ENCODE data around the gene UBTD1.

Gene UBTD1

DNA sequence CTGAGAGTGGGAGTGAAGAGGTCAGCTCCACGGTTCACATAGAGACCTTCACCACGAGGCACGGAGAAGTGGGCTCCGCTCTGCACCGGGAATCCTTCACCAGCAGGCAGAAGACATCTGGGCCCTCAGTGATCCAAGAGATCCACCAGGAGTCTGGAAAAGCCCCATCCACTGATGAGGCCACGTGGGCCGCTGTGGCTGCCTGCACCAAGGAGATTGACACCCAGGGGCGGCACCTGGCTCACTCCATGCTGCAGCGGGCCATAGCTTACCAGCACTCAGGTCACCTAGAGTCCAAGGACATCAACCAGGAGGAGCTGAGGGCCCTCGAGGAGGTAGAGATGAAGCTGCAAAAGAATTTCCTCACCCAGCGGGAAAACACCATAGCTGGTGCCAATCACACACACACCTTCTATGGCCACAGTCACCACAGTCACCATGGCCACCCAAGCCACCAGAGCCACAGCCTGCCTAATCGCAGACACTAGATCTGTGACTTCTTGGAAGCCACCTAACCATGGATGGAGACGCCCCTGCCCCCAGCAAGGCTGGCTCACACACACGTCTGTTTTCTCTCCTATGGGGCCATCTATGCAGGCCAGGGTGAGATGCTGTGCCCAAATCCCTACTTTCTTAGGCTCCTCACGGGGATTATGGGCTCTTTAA lies 91.5 kb downstream of the UBTD1 start:
- DNase-seq: no peak

DNA sequence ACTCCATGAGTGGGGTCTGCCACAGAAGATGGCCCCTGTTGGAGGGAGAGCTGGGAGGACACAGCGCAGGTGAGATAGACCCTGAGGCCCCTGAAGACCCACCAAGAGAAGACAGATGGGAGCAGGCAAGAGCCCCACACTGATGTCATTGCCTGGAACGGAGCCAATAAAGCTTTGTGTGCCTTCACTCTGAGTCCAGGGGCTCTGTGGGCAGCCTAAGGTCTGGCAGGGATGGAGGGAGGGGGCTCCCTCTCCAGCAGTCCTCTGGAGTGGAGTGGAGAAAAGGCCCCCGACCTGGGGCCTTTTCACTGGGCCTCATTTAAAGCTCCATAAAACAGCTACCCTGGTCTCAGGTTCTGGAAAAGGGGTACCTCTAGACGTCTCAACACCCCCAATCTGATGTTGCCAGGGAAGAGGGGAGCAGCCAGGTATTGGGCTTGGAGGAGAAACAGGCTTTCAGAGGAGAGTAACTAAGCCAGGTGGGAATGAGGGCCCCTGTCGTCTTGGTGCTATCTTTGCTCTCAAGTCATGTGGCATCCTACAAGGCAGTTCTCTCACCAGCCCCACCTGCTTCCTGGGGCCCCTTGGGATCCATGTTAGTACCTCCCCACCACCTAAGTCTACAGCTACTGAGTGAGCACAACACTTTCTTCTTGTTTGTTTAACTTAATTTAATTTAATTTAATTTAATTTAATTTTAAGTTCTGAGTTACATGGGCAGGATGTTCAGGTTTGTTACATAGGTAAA lies 92.2 kb downstream of the UBTD1 start:
- DNase-seq: no peak

DNA sequence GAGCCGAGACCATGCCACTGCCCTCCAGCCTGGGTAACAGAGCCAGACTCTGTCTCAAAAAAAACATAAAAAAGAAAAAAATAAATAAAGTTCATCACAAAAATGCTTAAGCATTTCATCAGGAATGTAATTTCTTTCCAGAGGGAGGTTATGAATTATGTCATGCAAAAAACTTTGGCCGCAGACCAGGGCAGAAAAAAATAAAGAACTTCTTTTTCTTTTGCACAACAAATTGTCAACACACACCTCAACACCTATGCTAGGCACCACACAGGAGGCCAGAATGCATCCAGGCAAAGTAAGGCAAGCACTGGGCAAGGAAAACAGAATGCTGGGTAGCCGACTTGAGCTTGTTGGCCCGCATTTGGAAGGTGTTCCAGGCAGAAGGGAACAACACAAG lies 94.7 kb downstream of the UBTD1 start:
- no peak for DNase-seq

DNA sequence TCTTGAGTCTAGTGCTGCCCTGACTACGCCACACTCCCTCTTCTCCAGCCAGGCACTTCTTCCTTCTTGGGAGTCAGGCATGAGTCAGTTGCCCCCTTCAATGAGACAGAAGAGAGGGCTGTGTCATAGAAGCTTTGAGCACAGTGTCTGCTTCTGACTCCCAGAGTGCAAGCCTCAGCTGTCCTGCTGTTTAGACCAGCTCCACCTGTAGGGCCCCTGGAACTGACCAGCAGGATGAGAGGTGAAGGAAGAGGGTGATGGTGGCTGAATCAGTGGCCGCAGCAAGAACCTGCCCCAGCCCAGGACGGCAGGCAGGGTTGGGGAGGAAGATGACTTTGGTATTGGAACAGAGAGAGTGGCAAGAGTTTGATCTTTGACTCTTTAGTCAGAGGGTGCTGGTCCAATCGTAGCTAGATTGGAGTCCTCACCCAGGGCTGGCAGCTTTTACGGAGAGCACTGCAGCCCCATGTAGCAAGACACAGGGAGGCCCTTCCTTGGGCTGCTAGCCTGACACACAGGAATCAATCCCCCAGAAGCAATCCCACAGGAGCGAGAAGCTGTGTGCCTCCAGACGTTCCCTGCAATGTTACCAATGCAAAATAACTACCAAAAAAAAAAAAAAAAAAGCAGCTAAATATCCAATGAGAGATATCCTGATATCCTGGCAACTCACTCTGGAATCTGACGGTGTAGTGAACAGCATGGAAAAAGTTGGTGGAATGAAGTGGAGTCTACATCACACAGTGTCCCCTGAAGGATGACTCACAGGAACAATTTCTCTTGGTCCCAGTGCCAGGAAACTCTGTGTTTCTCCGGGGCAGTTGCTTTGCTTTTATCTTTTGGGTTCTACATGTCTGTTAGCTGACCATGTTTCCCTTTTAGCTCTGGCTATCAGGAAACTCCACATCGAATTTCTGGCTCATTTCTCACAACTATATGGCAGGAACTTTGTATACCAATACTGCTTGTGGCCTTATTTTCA lies 97.7 kb downstream of the UBTD1 start:
- DNase-seq: no peak

- no peak for DNase-seq
Observed at GRCh38 chr10:97597778-97598177, 99.1 kb downstream of the UBTD1 start.

DNA sequence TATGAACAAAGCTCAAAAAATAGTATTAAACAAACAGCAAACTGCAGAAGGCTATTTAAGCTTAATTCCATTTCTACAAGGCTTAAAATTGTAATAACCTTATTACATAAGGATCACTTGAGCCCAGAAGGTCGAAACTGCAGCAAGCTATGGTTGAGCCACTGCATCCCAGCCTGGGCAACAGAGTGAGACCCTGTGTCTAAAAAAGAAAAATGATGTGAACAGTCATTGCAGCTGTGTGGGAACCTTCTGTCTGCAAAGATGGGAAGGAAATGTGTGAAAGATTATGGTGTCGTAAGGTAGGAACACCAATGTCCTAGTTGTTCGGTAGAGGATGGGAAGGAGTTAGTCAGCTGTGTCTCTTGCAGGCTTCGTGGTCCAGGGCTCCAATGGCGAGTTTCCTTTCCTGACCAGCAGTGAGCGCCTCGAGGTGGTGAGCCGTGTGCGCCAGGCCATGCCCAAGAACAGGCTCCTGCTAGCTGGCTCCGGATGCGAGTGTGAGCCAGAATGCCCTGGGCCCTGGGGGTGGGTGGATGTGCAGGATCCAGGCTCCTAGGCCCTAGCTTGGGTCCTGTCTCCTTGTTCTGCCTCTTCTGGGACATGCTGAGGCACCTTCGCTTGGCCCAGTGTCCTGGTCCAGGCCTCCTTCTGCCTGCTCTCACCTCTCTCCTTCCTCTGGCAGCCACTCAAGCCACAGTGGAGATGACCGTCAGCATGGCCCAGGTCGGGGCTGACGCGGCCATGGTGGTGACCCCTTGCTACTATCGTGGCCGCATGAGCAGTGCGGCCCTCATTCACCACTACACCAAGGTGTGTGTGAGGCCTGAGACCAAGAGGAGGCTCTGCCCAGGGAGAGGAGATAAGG lies 99.9 kb downstream of the UBTD1 start:
- DNase-seq: no peak

DNA sequence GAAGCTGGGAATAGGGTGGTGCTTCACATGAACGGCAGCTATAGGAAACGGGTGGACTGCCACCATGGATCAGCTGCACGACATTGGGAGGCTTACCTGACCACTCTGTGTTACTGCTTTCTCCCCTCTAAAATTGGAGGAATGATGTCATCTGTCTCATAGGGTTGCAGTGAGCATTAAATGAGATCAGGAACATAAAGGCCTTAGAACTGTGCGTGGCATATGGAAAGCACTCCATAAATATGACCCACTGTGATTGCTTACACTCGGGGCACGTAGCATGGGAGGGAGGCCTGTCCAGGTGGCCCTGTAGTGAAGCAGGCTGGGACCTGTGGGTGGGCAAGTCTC lies 100.5 kb downstream of the UBTD1 start:
- no peak for DNase-seq

- DNase-seq: no peak
Observed at GRCh38 chr10:97600616-97601015, 101.9 kb downstream of the UBTD1 start.

- DNase-seq: no peak
Observed at GRCh38 chr10:97601268-97602215, 102.8 kb downstream of the UBTD1 start.

DNA sequence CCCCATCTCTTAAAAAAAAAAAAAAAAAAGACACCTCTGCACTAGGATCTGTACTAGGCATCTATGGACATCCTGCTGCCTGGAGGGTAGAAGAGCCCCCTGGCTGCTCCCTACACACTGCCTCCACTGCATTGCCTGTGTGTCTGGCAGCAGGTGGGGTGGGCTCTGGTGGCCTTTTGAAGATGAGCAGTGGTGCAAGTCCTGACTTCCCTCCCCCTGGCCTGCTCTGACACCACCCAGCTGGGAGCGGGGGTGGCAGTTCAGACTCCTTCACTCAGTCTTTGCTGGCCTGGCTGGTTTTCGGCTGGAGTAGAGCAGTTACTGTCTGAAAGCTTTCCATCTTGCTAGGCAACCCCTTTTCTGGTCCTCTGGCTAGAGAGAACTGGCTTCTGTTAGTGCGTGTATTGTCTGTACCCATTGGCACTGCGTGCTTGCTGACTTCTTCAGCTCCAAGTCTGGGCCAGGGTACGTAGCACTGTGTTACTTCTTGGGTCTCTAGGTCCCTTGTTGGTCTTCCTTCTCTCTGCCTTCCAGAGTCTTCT lies 108.4 kb downstream of the UBTD1 start:
- no peak for DNase-seq

DNA sequence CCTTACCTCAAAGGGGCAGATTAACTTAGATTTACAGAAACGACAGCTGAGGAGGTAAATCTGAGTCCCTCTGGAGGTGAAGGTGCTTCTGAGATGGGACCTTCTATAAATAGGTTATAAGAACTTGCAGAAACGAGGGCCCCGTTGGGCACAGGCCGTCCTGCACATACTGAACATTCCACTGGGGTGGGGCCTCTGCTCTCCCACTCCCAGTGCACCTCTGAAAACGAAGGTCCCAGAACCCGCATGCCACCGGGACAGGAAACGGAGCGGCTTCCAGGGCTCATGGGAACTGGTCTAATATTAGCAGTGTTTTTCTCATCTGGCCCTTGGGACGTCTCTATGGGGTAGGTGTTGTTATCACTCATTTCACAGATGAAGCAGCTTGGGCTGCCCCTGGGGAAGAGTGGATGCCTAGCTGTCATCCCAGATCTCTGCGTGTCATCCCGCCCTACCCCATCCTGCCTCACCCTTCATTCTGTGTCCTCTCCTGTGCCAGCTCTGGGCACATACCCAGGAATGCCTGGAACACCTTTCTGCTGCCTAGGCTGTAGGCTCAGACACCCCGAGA lies 110.4 kb downstream of the UBTD1 start:
- DNase-seq: no peak

DNA sequence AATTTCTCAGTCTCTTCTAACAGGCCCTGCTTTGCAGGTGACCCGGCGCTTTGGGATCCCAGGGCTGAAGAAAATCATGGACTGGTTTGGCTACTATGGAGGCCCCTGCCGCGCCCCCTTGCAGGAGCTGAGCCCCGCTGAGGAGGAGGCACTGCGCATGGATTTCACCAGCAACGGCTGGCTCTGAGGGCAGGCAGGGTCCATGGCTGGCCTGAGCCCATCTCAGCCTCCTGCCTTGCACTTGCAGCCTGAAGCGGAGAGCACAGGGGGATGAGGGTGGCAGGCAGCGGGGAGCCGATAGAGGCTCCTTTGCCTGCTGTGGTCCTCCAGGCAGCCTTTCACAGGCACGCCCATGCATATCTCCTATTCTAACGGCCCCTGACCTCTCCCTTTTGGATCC lies 112.7 kb downstream of the UBTD1 start:
- no peak for DNase-seq

DNA sequence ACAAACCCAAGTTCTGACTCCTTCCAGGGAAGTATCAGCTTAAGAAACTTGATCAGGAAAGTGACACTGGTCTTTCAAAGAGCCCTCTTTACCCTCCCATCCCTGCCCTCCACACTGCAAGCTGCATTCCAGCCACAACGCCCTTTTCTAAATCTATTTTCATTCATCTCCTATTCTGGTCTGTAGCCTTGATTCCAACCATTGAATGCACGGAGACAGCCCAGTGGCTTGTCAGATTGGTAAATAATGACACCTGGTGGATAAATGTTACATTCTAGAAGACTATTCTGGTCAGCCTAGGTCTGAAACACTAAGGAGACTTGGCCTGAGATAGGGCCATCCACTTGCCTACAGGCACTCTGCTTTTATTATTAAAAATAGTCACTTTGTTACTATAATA lies 113.7 kb downstream of the UBTD1 start:
- no peak for DNase-seq

- DNase-seq: no peak
Observed at GRCh38 chr10:97618285-97618684, 119.6 kb downstream of the UBTD1 start.

- DNase-seq: no peak
Observed at GRCh38 chr10:97618733-97619132, 120.0 kb downstream of the UBTD1 start.
